CD4-positive, alpha-beta memory T cell (primary cell): ENCODE measurements around the gene TLX3. TPM values are rescaled to one million over a fixed set of nuclear protein-coding genes. Genes with fewer than 3 reads are reported as not detected.

Experiments used
- CTCF ChIA-PET: fragments of 350-600 bp; sonication (Branson Sonifier 250); formaldehyde crosslinking; loops from one replicate; lab custom pipeline; 2021; ENCODE audit warnings: inconsistent platforms; ENCODE audit not compliant: partially characterized antibody; lab: Charles Lee
- POLR2A ChIA-PET: fragments of 350-600 bp; sonication (Branson Sonifier 250); formaldehyde crosslinking; loops from one replicate; lab custom pipeline; 2021; ENCODE audit not compliant: partially characterized antibody; lab: Charles Lee
- DNase-seq, 5 donors: peaks; one replicate each; pipeline versions ENCODE4 v3.0.0 to v3.0.0-alpha.2; 2020 to 2022; ENCODE audit warnings: mixed read lengths in 1 of 5
- H3K27ac ChIP-seq: one replicate; pipeline ENCODE4 v1.7.0; 2013; ENCODE audit warnings: low read depth, low read length
- H3K27me3 ChIP-seq: 2 replicates; pipeline ENCODE4 v1.7.0; 2013; ENCODE audit warnings: mild to moderate bottlenecking, low read length, moderate library complexity; ENCODE audit not compliant: insufficient read depth
- H3K36me3 ChIP-seq: 2 replicates; pipeline ENCODE4 v1.7.0; 2013; ENCODE audit warnings: mild to moderate bottlenecking, low read length, moderate library complexity; ENCODE audit not compliant: insufficient read depth
- H3K4me1 ChIP-seq: 2 replicates; pipeline ENCODE4 v1.7.0; 2013; ENCODE audit warnings: mild to moderate bottlenecking, low read length, moderate library complexity; ENCODE audit not compliant: insufficient read depth
- H3K4me3 ChIP-seq, 2 donors: one replicate each; pipeline ENCODE4 v1.7.0; 2013; ENCODE audit warnings: low read length in 2 of 2, mild to moderate bottlenecking in 1 of 2
- H3K9me3 ChIP-seq, 2 donors: one replicate each; pipeline ENCODE4 v1.7.0; 2013; ENCODE audit warnings: low read length in 2 of 2, control low read depth in 1 of 2; ENCODE audit not compliant: control insufficient read depth in 1 of 2
- H3K27ac Mint-ChIP-seq, 7 donors: one replicate each; pipeline ENCODE4 v1.8.0; 2020 to 2021; ENCODE audit warnings: mixed read lengths in 7 of 7, mild to moderate bottlenecking in 6 of 7, inconsistent platforms in 3 of 7, moderate library complexity in 3 of 7
- H3K27me3 Mint-ChIP-seq, 2 donors: one replicate each; pipeline ENCODE4 v1.8.0; 2020 to 2021; ENCODE audit warnings: mixed read lengths in 2 of 2
- H3K36me3 Mint-ChIP-seq, 2 donors: one replicate each; pipeline ENCODE4 v1.8.0; 2020 to 2021; ENCODE audit warnings: mixed read lengths in 2 of 2, inconsistent platforms in 1 of 2, mild to moderate bottlenecking in 1 of 2
- H3K4me1 Mint-ChIP-seq, 4 donors: one replicate each; pipeline ENCODE4 v1.8.0; 2020 to 2021; ENCODE audit warnings: mixed read lengths in 4 of 4, mild to moderate bottlenecking in 1 of 4
- H3K4me3 Mint-ChIP-seq, 8 donors: one replicate each; pipeline ENCODE4 v1.8.0; 2020 to 2021; ENCODE audit warnings: mixed read lengths in 8 of 8, mild to moderate bottlenecking in 7 of 8, moderate library complexity in 6 of 8, inconsistent platforms in 3 of 8
- H3K9me3 Mint-ChIP-seq, 8 donors: one replicate each; pipeline ENCODE4 v1.8.0; 2020 to 2021; ENCODE audit warnings: mixed read lengths in 8 of 8, mild to moderate bottlenecking in 5 of 8, inconsistent platforms in 3 of 8, moderate library complexity in 1 of 8
- intact Hi-C: fragments of 100-400 bp; cut with micrococcal nuclease; formaldehyde crosslinking; loops from one replicate; pipeline ENCODE4 v1.15.1; 2023
- polyA plus RNA-seq, 2 donors: library from polyadenylated mRNA; unstranded; fragments of 300-500 nt; fragmentation: Illumina TruSeq; gene quantifications; one replicate each; pipeline ENCODE4 v1.2.3, GENCODE V29; 2021
- total RNA-seq, 2 experiments: library from RNA; stranded (reverse); gene quantifications; one replicate each; pipeline ENCODE4 v1.2.3, GENCODE V29; 2021

Gene TLX3
- total RNA-seq: not detected
- not detected for polyA plus RNA-seq

DNA sequence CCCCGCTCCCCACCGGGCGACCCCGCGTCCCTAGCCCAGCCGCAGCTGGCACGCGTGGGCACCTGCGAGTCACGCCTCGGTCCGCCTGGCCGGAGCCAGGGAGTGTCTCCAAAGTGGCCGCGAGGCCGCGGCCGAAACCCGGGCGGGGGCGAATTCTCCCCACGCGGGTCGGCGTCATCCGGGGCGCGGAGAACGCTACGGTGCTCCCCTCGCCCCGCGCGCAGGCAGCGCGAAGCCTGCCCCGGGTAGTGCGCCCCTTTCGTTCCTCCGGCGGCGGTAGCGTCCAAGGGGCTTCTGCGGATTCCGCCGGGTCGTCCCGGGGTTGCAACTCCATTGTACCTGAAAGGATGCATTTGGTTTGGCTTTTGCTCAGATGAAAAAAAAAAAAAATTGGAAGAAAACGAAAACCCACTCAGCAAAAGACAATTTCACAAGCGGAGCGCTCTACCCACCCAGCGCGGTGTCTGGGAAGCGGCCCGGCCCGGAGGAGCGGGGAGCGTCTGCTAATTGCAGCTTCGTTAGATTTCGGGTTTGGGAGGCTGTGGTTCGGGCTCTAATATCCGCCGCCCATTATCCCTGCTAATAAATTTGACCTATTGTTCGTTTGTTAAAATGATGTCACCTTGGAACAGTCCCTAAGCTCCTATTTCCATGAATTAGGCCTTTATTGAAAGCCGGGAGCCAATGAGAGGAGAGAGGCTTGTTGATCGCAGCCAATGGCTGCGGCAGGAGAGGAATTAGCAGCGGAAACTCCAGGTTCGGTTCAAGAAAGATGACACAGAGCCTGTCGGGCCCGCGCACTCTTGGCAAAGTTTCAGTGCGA, at the start of gene TLX3:
TSS of gene TLX3 (plus strand) at position 796 of the 823 bp plus-strand sequence. CDS start 118 bp downstream, outside the sequence.
- peaks cover 35% of the 10 kb centered on the region for H3K27me3 ChIP-seq
- no peaks in the 10 kb centered on the region for H3K36me3 ChIP-seq
- no peaks in the 10 kb centered on the region for H3K9me3 ChIP-seq
- no peak for DNase-seq
- no peak within 1 kb of the TSS for H3K4me3 ChIP-seq
- no peaks in the 10 kb centered on the region for H3K36me3 Mint-ChIP-seq
- H3K4me1 Mint-ChIP-seq: peaks cover 11 to 32% (median 21%) of the 10 kb centered on the region in 4 donors
- CTCF ChIA-PET: no interaction called here
- peak within 1 kb of the TSS in 2 of 8 donors; percentile 41 to 50 for H3K4me3 Mint-ChIP-seq
- POLR2A ChIA-PET: no interaction called here
- peaks cover 0 to 3% (median 0%) of the 10 kb centered on the region in 8 donors for H3K9me3 Mint-ChIP-seq
- H3K27ac ChIP-seq: no peak within 1 kb of the TSS
- H3K27ac Mint-ChIP-seq: no peak within 1 kb of the TSS
- H3K4me1 ChIP-seq: no peaks in the 10 kb centered on the region
- intact Hi-C loops: no loop called here
- peaks cover 40 to 55% of the 10 kb centered on the region in 2 donors for H3K27me3 Mint-ChIP-seq

DNA sequence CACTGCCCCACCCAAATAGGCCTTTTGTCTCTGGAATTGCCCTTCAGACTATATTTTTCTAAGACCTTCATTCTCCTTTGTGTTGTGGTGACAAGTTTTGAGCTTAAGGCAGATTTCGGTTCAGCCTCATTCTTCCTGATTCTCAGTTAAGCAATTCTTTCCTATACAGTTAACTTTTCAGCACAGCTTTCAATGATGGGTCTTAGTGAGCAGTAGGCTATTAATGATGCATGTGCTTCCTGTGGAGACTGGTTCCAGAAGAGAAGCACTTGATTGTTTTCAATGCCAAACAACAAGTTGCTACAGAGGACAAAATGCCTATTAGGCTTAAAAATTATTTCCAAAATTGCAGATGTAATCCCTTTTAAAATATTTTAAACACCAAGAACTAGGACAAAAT, 47.7 kb upstream of the TLX3 start:
- H3K27me3 Mint-ChIP-seq: no peaks in the 10 kb centered on the region
- H3K4me1 ChIP-seq: peaks cover 10% of the 10 kb centered on the region
- H3K9me3 ChIP-seq: no peaks in the 10 kb centered on the region
- no peaks in the 10 kb centered on the region for H3K36me3 ChIP-seq
- H3K4me3 ChIP-seq: no peak overlapping the region
- ChIA-PET POLR2A (no interaction called here), CTCF (no interaction called here)
- peaks cover 7 to 17% (median 14%) of the 10 kb centered on the region in 4 donors for H3K4me1 Mint-ChIP-seq
- no peak overlapping the region for H3K4me3 Mint-ChIP-seq
- H3K9me3 Mint-ChIP-seq: no peaks in the 10 kb centered on the region
- no peak for DNase-seq
- intact Hi-C loops: no loop called here
- no peaks in the 10 kb centered on the region for H3K27me3 ChIP-seq
- H3K36me3 Mint-ChIP-seq: no peaks in the 10 kb centered on the region
- H3K27ac Mint-ChIP-seq: no peak overlapping the region
- no peak overlapping the region for H3K27ac ChIP-seq

- POLR2A ChIA-PET: no interaction called here
- Histone ChIP-seq H3K4me3 (no peak overlapping the region), H3K27me3 (no peaks in the 10 kb centered on the region), H3K4me1 (peaks cover 10% of the 10 kb centered on the region), H3K27ac (no peak overlapping the region), H3K9me3 (no peaks in the 10 kb centered on the region), H3K36me3 (no peaks in the 10 kb centered on the region)
- Mint-ChIP-seq H3K27ac (no peak overlapping the region), H3K4me3 (no peak overlapping the region), H3K9me3 (no peaks in the 10 kb centered on the region), H3K36me3 (no peaks in the 10 kb centered on the region), H3K4me1 (peaks cover 7 to 17% (median 14%) of the 10 kb centered on the region in 4 donors), H3K27me3 (no peaks in the 10 kb centered on the region)
- CTCF ChIA-PET: interaction anchor here (1.1 kb wide), 1 partner anchor 14 kb away, joined by 3 read pairs; no protein-coding TSS in a partner anchor
- intact Hi-C loops: no loop called here
- no peak for DNase-seq
Measured at GRCh38 chr5:171261904-171262303, 47.1 kb upstream of the TLX3 start.

GRCh38 chr5:171263181-171263580, 45.9 kb upstream of the TLX3 start:
- Histone ChIP-seq H3K4me3 (no peak overlapping the region), H3K36me3 (no peaks in the 10 kb centered on the region), H3K27me3 (no peaks in the 10 kb centered on the region), H3K4me1 (peaks cover 10% of the 10 kb centered on the region), H3K9me3 (no peaks in the 10 kb centered on the region), H3K27ac (no peak overlapping the region)
- H3K27ac Mint-ChIP-seq: no peak overlapping the region
- no peaks in the 10 kb centered on the region for H3K9me3 Mint-ChIP-seq
- peaks cover 7 to 17% (median 14%) of the 10 kb centered on the region in 4 donors for H3K4me1 Mint-ChIP-seq
- no peak overlapping the region for H3K4me3 Mint-ChIP-seq
- POLR2A ChIA-PET: no interaction called here
- CTCF ChIA-PET: no interaction called here
- no peak for DNase-seq
- intact Hi-C loops: no loop called here
- H3K36me3 Mint-ChIP-seq: no peaks in the 10 kb centered on the region
- peaks cover 0 to 2% of the 10 kb centered on the region in 2 donors for H3K27me3 Mint-ChIP-seq

DNA sequence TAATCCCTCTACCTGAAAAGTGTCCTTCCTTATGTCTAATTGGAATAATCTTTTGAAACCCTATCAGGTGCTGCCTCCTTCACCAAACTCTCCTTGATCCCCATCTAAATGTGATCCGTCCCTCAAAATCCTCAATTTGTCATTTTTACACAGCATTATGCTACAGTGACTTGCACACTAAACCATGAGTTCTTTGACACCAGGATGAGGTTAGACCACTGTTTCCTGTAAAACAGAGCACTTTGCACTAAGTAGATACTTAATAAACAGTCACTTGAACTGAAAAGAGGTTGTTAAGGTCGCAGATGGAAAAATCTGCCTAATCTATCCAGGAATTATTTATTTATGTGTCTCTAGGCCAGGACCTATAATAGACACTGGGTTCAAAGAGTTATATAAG, 44.2 kb upstream of the TLX3 start:
- Mint-ChIP-seq H3K27ac (peak overlapping the region in 1 of 7 donors; percentile 0), H3K4me3 (peak overlapping the region in 3 of 8 donors; percentile 20 to 47 (median 32)), H3K4me1 (peaks cover 7 to 17% (median 14%) of the 10 kb centered on the region in 4 donors), H3K36me3 (no peaks in the 10 kb centered on the region), H3K27me3 (peaks cover 0 to 2% of the 10 kb centered on the region in 2 donors), H3K9me3 (no peaks in the 10 kb centered on the region)
- no peaks in the 10 kb centered on the region for H3K9me3 ChIP-seq
- no peak overlapping the region for H3K27ac ChIP-seq
- intact Hi-C loops: no loop called here
- H3K27me3 ChIP-seq: no peaks in the 10 kb centered on the region
- peak in 1 of 5 donors; percentile 5 for DNase-seq
- H3K36me3 ChIP-seq: no peaks in the 10 kb centered on the region
- peaks cover 10% of the 10 kb centered on the region for H3K4me1 ChIP-seq
- H3K4me3 ChIP-seq: no peak overlapping the region
- ChIA-PET CTCF (no interaction called here), POLR2A (no interaction called here)

- Histone ChIP-seq H3K36me3 (no peaks in the 10 kb centered on the region), H3K9me3 (no peaks in the 10 kb centered on the region), H3K4me3 (no peak overlapping the region), H3K27ac (no peak overlapping the region), H3K27me3 (no peaks in the 10 kb centered on the region), H3K4me1 (peaks cover 10% of the 10 kb centered on the region)
- Mint-ChIP-seq H3K9me3 (peaks cover 0 to 6% (median 0%) of the 10 kb centered on the region in 8 donors), H3K27ac (no peak overlapping the region), H3K27me3 (peaks cover 11 to 15% of the 10 kb centered on the region in 2 donors), H3K36me3 (no peaks in the 10 kb centered on the region), H3K4me3 (no peak overlapping the region), H3K4me1 (peaks cover 7 to 15% (median 13%) of the 10 kb centered on the region in 4 donors)
- no peak for DNase-seq
- intact Hi-C loops: no loop called here
- ChIA-PET POLR2A (no interaction called here), CTCF (no interaction called here)
Measured at GRCh38 chr5:171268700-171269620, 40.1 kb upstream of the TLX3 start.

- Histone ChIP-seq H3K36me3 (no peaks in the 10 kb centered on the region), H3K4me1 (peaks cover 5% of the 10 kb centered on the region), H3K27ac (no peak overlapping the region), H3K27me3 (no peaks in the 10 kb centered on the region), H3K9me3 (no peaks in the 10 kb centered on the region), H3K4me3 (no peak overlapping the region)
- H3K27ac Mint-ChIP-seq: no peak overlapping the region
- H3K36me3 Mint-ChIP-seq: no peaks in the 10 kb centered on the region
- POLR2A ChIA-PET: no interaction called here
- intact Hi-C loops: no loop called here
- DNase-seq: no peak
- CTCF ChIA-PET: no interaction called here
- peaks cover 4 to 7% (median 6%) of the 10 kb centered on the region in 4 donors for H3K4me1 Mint-ChIP-seq
- H3K9me3 Mint-ChIP-seq: peaks cover 0 to 6% (median 0%) of the 10 kb centered on the region in 8 donors
- H3K27me3 Mint-ChIP-seq: peaks cover 11 to 15% of the 10 kb centered on the region in 2 donors
- H3K4me3 Mint-ChIP-seq: no peak overlapping the region
Measured at GRCh38 chr5:171269717-171270116, 39.3 kb upstream of the TLX3 start.
